Right atrium auricular region (tissue), 2 donors: ENCODE measurements around the gene GLOD5. TPM values are rescaled to one million over a fixed set of nuclear protein-coding genes. Genes with fewer than 3 reads are reported as not detected.
"Not testable (repeated sequence)": the region's sequence is repeated elsewhere in the genome, so short reads cannot be mapped to it uniquely, and the experiment has no call there.

ENCODE experiments used
- DNase-seq: peaks from one replicate; pipeline ENCODE4 v3.0.0-alpha.2; 2019; ENCODE audit warnings: low spot score
- H3K27ac ChIP-seq, 2 donors: fragments of 200-600 bp; sonication (generic); 1 replicate in 1 of 2; 2 replicates in 1 of 2; pipeline ENCODE4 v1.5.1; 2016 to 2019
- H3K27me3 ChIP-seq, 2 donors: fragments of 200-600 bp; sonication (generic); one replicate each; pipeline versions ENCODE4 v1.5.1 to v1.6.0; 2017 to 2019
- H3K36me3 ChIP-seq: fragments of 200-600 bp; sonication (generic); one replicate; pipeline ENCODE4 v1.5.1; 2016
- H3K4me1 ChIP-seq, 2 donors: fragments of 200-600 bp; sonication (generic); one replicate each; pipeline versions ENCODE4 v1.5.1 to v1.6.0; 2017 to 2019
- H3K4me3 ChIP-seq, 2 donors: fragments of 200-600 bp; sonication (generic); 1 replicate in 1 of 2; 2 replicates in 1 of 2; pipeline ENCODE4 v1.5.1; 2017 to 2019; ENCODE audit warnings: mild to moderate bottlenecking in 1 of 2, moderate library complexity in 1 of 2
- H3K9me3 ChIP-seq, 2 donors: fragments of 200-600 bp; sonication (generic); one replicate each; pipeline ENCODE4 v1.5.1; 2019
- CTCF ChIP-seq, 2 donors: fragments of 200-600 bp; sonication (generic); IDR thresholded peaks; one replicate each; pipeline ENCODE4 v1.5.1; 2019; ENCODE audit warnings: antibody characterized with exemption in 2 of 2
- total RNA-seq, 2 donors: library from RNA; depleted of rRNA; stranded (reverse); fragments of >200 nt; gene quantifications; one replicate each; pipeline ENCODE4 v1.1.0, GENCODE V29; 2016

The GLOD5 gene
- total RNA-seq, 2 donors from 2014 or later, result not detected

GRCh38 chrX:48813644-48814043, 52.1 kb downstream of the GLOD5 start:
- TF ChIP-seq CTCF (IDR thresholded peaks at IDR 0.05), result no peak
- peaks cover 7% of the 10 kb centered on the region for H3K36me3 ChIP-seq
- no peak for DNase-seq
- H3K9me3 ChIP-seq, result no peaks in the 10 kb centered on the region
- no peaks in the 10 kb centered on the region for H3K27me3 ChIP-seq
- H3K4me3 ChIP-seq, result no peak overlapping the region
- no peak overlapping the region for H3K27ac ChIP-seq
- no peaks in the 10 kb centered on the region for H3K4me1 ChIP-seq

GRCh38 chrX:48814722-48815121, 53.2 kb downstream of the GLOD5 start:
- DNase-seq, result no peak
- Histone ChIP-seq H3K27me3 (no peaks in the 10 kb centered on the region), H3K36me3 (peaks cover 7% of the 10 kb centered on the region), H3K9me3 (no peaks in the 10 kb centered on the region), H3K27ac (no peak overlapping the region), H3K4me3 (no peak overlapping the region), H3K4me1 (no peaks in the 10 kb centered on the region)
- TF ChIP-seq CTCF (IDR thresholded peaks at IDR 0.05), result no peak

GRCh38 chrX:48815266-48815665, 53.7 kb downstream of the GLOD5 start:
- Histone ChIP-seq H3K36me3 (peaks cover 6% of the 10 kb centered on the region), H3K4me3 (no peak overlapping the region), H3K27me3 (no peaks in the 10 kb centered on the region), H3K9me3 (no peaks in the 10 kb centered on the region), H3K4me1 (no peaks in the 10 kb centered on the region), H3K27ac (no peak overlapping the region)
- no peak for TF ChIP-seq CTCF (IDR thresholded peaks at IDR 0.05)
- no peak for DNase-seq

- H3K4me3 ChIP-seq, result no peak overlapping the region
- no peaks in the 10 kb centered on the region for H3K27me3 ChIP-seq
- no peak for TF ChIP-seq CTCF (IDR thresholded peaks at IDR 0.05)
- no peak overlapping the region for H3K27ac ChIP-seq
- no peaks in the 10 kb centered on the region for H3K4me1 ChIP-seq
- DNase-seq, result no peak
- H3K9me3 ChIP-seq, result no peaks in the 10 kb centered on the region
- H3K36me3 ChIP-seq, result no peaks in the 10 kb centered on the region
These were observed 54.7 kb downstream of the GLOD5 start for GRCh38 chrX:48816014-48816810.

GRCh38 chrX:48818098-48818497, 56.6 kb downstream of the GLOD5 start:
- Histone ChIP-seq H3K4me3 (no peak overlapping the region), H3K27ac (no peak overlapping the region), H3K4me1 (no peaks in the 10 kb centered on the region), H3K36me3 (no peaks in the 10 kb centered on the region), H3K9me3 (no peaks in the 10 kb centered on the region), H3K27me3 (no peaks in the 10 kb centered on the region)
- no peak for TF ChIP-seq CTCF (IDR thresholded peaks at IDR 0.05)
- DNase-seq, result no peak

- Histone ChIP-seq H3K27ac (no peak overlapping the region), H3K4me1 (no peaks in the 10 kb centered on the region), H3K9me3 (no peaks in the 10 kb centered on the region), H3K27me3 (no peaks in the 10 kb centered on the region), H3K4me3 (no peak overlapping the region), H3K36me3 (no peaks in the 10 kb centered on the region)
- DNase-seq, result no peak
- no peak for TF ChIP-seq CTCF (IDR thresholded peaks at IDR 0.05)
These were observed 57.3 kb downstream of the GLOD5 start for GRCh38 chrX:48818866-48819265.

GRCh38 chrX:48819394-48819793, 57.8 kb downstream of the GLOD5 start:
- not testable (repeated sequence) for H3K36me3 ChIP-seq, DNase-seq

More at GRCh38 chrX:48819394-48819793, 57.8 kb downstream of the GLOD5 start:
- not testable (repeated sequence) for H3K9me3 ChIP-seq, H3K4me1 ChIP-seq, H3K4me3 ChIP-seq, H3K27ac ChIP-seq, H3K27me3 ChIP-seq
